Hematopoietic multipotent progenitor cell treated with erythropoietin and hydrocortisone succinate and interleukin-3 and kit ligand, for 17 days (in vitro differentiated cells): ENCODE measurements around the gene HERC5.
"Not testable (repeated sequence)": the region's sequence is repeated elsewhere in the genome, so short reads cannot be mapped to it uniquely, and the experiment has no call there.

Experiments used
- DNase-seq: peaks from one replicate; pipeline ENCODE4 v3.0.0-alpha.2; 2015; ENCODE audit warnings: low spot score

The HERC5 gene

GRCh38 chr4:88456670-88457306 lies at the start of gene HERC5:
Gene HERC5, plus strand, starts transcription at chr4:88457119. Its CDS starts 151 bp downstream, at chr4:88457270.
- DNase-seq = peak; percentile 91

- no peak for DNase-seq
Observed at GRCh38 chr4:88409206-88409605, 47.7 kb upstream of the HERC5 start.

DNA sequence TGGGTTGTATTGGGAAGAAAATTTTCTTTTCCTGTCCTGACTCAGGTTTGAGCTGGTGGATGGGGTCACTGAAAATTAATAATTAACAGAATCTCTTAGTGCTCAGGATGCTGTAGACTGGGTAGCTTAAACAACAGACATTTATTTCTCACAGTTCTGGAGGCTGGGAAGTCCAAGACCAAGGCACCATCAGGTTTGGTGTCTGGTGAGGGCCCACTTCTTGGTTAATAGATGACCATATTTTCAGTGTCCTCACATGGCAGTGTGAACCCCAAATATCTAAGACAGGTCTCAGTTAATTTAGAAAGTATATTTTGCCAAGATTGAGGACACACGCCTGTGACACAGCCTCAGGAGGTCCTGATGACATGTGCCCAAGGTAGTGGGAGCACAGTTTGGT lies 47.1 kb upstream of the HERC5 start:
- DNase-seq = no peak

- no peak for DNase-seq
Observed at GRCh38 chr4:88411491-88412096, 45.3 kb upstream of the HERC5 start.

DNA sequence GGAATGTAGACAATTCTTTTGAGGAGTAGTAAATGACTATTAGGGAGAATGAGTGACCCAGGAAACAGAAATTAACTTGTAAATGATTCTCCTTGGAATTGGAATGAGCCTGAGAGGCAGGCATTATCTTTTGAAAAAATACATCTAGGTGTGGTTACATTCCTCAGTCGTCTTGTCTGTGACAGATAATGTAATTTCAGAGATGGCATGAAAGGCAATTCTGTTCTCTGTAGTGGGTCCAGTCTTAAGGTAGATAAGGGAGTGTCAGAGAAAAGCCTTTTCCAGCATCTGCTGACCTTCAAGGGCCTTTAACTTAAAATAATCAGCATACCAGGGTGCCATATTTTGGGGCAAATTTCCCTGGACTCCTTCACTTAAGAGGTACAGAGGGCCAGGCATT lies 43.1 kb upstream of the HERC5 start:
- DNase-seq = peak; percentile 17

DNA sequence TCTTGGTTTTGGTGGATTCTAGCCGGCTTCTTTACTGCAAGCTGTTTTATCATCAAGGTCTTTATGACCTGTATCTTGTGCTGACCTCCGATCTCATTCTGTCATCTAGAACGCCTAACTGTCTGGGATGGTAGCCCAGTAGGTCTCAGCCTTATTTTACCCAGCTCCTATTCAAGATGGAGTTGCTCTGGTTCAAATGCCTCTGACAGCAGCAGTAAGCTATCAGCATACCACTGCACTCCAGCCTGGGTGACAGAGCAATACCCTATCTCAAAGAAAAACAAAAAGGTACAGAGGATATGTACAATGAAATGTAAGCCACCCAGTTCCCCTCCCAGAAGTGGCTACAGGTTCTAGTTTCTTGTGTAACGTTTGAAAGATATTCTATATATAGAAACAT lies 42.2 kb upstream of the HERC5 start:
- no peak for DNase-seq

- no peak for DNase-seq
Observed at GRCh38 chr4:88415982-88416381, 40.9 kb upstream of the HERC5 start.

- no peak for DNase-seq
Observed at GRCh38 chr4:88418411-88418810, 38.5 kb upstream of the HERC5 start.

- no peak for DNase-seq
Observed at GRCh38 chr4:88419874-88420273, 37.0 kb upstream of the HERC5 start.

DNA sequence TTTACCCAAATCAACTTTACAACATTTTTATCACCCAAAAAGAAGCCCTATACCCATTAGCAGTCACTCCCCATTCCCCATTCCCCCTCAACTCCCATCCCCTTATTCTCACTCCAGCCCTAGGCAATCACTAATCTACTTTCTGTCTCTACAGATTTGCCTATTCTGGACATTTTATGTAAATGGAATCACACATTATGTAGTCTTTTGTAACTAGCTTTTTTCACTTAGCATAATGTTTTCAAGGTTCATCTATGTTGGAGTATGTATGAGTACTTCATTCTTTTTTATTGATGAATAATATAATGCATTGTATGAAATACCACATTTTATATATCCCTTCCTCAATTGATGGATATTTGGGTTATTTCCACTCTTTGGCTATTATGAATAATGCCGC lies 36.1 kb upstream of the HERC5 start:
- DNase-seq = no peak

DNA sequence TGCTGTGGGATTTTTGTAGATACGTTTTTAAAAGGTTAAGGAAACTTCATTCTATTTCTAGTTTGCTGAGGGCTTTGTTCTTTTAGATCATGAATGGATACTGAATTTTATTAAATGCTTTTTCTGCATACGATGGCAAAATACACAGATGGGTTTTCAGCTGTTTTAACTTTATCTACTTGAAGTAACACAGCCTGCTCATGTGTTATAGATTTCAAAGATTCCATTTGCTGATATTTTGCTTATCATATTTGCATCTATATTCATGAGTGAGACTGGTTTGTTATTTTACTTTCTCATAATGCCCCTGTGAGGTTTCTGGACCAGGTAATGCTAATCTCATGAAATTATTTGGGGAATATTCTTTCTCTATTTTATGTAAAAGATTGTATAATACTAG lies 34.5 kb upstream of the HERC5 start:
- no peak for DNase-seq

GRCh38 chr4:88429401-88429800 lies 27.5 kb upstream of the HERC5 start:
- no peak for DNase-seq

- DNase-seq = no peak
Observed at GRCh38 chr4:88435987-88436693, 20.8 kb upstream of the HERC5 start.

DNA sequence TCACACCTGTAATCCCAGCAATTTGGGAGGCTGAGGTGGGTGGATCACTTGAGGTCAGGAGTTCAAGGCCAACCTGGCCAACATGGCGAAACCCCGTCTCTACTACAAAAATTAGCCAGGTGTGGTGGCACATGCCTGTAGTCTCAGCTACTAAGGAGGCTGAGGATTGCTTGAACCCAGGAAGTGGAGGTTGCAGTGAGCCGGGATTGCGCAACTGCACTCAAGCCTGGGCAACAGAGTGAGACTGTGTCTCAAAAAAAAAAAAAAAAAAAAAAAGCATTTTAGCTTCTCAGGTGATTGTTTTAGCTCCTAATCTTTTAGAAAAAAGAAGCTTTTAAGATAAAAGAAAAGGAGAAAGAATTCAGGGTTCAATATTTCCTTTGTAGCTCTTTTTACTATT lies 19.0 kb upstream of the HERC5 start:
- not testable (repeated sequence) for DNase-seq

- no peak for DNase-seq
Observed at GRCh38 chr4:88439161-88439760, 17.7 kb upstream of the HERC5 start.

GRCh38 chr4:88440146-88440545 lies 16.8 kb upstream of the HERC5 start:
- DNase-seq = no peak

DNA sequence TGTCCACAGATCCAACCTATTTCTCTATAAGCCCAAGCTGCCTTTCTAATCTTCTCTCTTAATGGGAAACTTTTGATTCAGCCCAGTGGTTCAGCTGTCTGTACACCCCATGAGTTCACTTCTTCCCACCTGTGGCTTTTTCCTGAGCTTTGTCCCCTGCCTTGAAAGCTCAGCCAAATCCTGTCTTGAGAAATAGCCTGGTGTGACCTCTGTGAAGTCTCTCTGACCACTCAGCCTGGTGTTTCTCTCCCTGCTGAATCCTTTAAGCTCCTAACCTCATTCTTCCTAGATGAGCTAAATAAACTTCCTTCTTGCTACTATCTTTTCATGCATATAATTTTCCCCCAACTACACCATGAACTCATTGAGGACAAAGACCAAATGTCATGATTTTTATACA lies 15.2 kb upstream of the HERC5 start:
- DNase-seq = no peak

DNA sequence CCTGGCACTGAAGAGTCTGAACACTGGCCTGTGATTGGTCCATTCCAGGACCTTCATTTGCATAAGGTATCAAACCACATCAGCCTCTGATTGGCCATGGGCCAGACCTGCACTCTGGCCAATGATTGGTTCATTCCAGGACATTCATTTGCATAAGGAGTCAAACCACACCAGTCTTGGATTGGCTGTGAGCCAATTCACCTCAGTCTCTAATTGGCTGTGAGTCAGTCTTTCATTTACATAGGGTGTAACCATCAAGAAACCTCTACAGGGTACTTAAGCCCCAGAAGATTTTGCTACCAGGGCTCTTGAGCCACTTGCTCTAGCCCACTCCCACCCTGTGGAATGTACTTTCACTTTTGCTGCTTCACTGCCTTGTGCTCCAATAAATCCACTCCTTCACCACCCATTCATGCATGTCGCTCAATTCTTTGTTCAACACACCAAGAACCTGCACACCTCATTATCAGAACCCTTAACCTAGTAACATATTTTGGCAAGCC lies 14.2 kb upstream of the HERC5 start:
- DNase-seq = peak; percentile 36

GRCh38 chr4:88443486-88443885 lies 13.4 kb upstream of the HERC5 start:
- no peak for DNase-seq

GRCh38 chr4:88445252-88445651 lies 11.7 kb upstream of the HERC5 start:
- no peak for DNase-seq

DNA sequence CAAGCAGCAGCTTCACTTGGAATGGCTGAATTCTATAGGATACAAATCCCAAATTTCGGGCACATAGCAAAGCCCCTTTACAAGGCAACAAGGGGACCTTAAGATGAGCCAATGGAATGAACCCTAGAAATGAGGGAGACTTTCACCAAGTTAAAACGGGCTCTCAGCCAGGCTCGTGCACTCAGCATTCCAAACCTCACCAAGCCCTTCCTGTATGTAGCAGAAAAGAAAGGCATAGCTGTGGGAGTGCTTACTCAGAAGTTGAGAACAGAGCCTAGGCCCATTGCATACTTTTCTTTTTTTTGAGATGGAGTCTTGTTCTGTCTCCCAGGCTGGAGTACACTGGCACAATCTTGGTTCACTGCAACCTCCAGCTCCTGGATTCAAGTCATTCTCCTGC lies 10.8 kb upstream of the HERC5 start:
- DNase-seq = no peak

DNA sequence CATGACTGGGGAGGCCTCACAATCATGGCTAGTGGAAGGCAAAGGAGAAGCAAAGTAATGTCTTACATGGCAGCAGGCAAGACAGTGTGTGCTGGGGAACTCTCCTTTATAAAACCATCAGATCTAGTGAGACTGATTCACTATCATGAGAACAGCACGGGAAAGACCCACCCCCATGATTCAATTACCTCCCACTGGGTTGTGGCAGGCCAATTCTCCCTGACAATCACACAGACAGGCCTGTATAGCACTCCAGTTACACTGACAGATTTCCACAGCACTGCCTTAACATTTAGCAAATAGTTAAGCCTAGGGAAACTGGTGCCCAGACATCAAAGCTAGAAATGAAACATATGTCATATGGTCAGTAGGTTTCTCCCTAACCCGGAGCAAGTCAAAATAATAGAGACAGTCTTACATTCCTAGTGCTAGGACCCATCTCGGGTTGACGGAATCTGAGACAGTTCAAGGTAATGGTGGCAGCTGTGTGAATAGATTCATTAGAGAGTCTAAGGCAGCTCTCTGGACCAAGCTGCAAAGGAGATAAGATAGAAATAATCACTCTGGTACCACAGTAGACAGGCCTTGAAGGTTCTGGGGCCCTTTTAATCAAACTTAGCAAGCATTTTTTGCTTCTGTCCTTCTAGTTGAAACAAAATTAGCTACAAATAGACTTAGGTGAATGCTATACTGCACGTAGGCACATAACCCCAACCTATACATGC lies 9.4 kb upstream of the HERC5 start:
- no peak for DNase-seq
